Stimulated activated CD4-positive, alpha-beta T cell treated with anti-CD3 and anti-CD28 coated beads, TNF-alpha, amount 100 ng/mL, for 24 hours (primary cell): ENCODE results near the gene NR1D1.

Experiments
- DNase-seq, 3 experiments: peaks; one replicate each; pipeline ENCODE4 v3.0.0-alpha.2; 2020; ENCODE audit warnings: low read depth in 3 of 3

NR1D1 gene

DNA sequence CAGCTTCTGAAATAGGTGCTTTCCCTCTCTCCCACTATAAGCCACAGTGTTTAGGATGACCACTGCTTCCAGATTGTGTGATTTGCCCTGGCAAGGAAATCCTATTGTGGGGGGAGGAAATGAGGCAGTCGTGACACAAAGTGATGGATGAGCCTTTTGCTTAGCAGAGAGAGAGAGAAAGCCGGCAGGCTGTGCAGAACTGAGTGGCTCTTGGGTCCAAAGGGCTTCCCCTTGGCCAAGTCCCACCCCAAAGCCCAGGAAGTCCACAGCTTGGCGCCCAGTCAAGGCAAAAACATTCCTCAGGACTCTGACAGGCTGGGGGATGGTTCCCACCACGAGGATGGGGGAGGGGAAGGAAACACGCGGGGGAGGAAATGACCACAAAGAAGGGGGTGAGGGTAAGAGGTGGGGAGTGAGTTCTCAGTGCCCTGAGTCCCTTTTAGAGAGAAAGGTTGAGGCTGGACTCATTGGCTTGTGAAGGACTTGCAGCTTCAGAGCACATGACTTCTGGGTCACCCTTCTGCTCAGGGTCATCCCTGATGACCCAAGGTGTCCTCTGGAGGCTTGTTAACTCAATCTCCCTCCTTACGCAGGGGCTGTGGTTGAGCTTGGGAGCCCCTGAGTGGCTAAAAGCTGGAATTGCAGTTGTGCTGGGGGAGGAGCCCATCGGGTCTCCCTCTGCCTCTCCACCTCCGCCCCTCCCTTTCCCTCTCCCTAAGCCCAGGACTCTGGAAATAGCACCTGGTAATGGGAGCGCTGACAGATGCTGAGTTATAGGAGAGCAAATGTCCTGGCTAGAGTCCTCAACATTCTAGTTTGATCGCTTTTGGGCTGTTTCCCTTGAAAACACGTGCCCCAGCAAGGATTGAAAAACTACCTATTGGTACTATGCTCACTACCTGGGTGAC lies 11.1 kb upstream of the NR1D1 start:
- peak in 2 of 3 experiments; percentile 50 to 68 for DNase-seq

DNA sequence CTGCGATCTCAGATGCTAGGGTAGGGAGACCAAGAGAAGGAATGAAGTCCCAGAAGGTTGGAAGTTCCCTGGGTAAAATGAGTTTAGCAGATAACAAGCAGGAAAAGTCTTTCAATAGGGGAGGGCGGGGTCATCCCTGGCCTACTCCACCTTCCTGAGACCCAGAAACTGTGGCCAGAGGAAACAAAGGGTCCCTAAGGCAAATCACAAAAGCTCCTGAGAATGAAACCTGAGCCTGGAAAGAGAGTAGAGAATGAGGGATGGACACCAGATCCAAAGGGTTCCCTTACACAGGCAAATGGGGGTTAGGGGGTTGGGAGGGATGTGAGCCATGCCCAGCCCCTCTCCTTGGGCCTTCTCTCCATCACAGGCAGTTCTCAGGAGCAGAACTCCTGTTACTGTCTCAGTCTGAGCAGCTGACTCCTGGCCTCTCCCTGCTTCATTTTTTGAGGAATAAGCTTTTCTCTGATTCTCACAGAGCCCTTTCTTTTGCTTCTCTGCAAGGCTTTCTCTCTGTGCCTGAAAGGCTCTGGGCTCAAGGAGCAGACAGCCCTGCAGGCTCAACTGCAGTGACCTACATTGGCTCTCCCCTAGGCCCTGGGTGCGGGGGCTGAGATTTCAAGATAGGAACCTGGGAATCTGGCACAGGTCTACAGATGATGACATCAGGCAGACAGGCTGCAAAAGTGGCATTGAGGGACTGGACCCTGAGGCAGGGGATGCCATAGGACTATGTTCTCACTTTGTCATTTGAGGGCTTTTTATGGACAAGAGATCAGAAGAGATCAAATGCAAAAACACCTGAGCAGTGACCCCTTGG lies 9.8 kb upstream of the NR1D1 start:
- no peak for DNase-seq

DNA sequence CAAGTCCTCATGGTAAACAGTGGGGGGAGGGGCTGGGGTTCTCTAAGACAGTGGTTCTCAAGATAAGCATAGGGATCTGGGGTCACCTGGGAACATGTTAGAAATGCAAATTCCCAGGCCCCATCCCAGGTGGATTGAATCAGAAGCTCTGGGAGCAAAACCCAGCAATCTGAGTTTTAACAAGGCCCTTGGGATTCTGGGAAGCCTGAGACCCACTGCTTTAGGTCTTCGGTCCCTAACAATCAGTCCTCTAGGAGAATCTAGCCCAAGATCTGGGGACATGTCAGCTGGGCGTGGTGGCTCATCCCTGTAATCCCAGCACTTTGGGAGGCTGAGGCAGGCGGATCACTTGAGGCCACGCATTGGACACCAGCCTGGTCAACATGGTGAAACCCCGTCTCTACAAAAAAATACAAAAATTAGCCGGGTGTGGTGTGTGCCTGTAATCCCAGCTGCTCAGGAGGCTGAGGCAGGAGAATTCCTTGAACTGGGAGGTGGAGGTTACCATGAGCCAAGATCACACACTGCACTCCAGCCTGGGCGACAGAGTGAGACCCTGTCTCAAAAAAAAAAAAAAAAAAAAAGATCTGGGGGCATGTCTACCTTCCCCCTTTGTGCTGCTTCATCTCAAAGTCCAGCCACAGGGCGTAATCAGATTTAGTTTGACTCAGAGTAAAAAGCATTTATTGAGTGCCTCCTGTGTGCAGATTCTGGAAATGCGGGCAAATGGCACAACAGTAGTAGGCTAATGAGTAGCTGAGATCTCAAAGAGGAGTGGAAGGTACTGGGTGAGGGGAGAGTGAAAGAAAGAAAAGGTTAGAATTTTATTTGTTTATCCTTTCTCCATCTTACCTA lies 8.8 kb upstream of the NR1D1 start:
- no peak for DNase-seq

- no peak for DNase-seq
Observed at GRCh38 chr17:40107522-40108174, 7.3 kb upstream of the NR1D1 start.

DNA sequence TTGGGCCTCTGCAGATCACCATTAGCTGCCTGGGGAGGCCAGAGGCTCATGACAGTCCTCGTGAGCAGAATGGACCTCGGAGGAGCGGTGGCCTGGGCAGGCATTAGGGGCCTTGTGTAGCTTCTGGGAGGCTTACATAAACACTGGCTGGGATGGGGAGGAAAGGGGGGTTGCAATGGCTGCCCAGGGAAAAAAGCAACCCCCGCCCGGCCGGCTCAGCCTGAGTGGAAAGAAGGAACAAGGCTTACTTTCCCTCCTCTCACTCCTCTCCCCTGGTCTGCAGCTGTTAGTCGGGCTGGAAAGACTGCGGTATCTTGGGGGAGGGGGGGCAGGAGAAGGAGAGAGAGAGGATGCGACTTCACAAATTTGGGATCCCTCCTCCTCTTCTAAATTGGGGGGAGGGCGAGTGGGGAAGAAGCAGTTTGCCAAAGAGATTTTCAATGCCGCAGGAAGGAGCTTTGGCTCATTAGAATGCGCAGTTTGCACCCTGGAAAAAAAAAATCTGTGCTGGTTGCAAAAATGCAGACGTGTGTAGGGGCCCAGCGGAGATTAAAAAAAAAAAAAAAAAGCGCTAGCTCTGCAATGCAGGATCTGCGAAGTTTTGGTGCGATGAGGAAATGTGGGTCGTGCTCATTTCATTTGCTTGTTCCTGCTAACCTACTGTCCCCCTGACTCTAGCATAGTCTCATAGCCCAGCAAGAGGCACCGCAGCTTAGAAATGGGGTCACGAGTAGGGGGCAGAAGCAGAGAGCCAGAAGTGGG lies 6.6 kb upstream of the NR1D1 start:
- no peak for DNase-seq

GRCh38 chr17:40105861-40106759 lies 5.7 kb upstream of the NR1D1 start:
- DNase-seq: no peak

- DNase-seq: no peak
Observed at GRCh38 chr17:40104594-40105486, 4.5 kb upstream of the NR1D1 start.

GRCh38 chr17:40103688-40104087 lies 3.3 kb upstream of the NR1D1 start:
- DNase-seq: no peak

DNA sequence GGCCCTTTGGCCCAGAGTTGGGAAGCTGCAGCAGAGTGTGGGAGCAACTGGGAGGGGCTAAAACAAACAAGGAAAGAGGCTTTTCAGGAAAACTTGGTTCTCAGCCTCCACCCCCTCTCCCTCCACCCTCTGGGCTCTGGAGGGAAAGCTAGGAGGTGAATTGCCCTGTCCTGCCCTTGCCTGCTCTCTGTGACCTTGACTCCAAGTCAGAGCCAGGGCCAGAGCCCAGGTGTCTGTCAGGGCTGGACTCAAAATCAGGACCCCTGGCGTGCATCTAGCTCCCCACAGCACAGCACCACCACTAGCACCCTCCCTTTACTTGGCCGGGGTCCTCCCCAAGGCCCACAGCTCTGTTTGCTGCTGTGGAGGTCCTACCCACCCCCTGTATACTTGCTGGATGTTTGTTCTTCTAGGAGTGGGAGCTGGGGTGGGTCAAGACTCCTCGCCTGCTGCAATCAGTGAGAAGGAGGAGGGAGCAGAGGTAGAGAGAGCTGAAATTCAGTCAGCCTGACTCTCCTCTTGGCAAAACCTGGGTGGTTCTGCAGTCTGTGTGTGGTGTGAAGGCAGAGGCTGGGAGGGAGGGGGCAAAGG lies 2.8 kb upstream of the NR1D1 start:
- DNase-seq: no peak

GRCh38 chr17:40101367-40102210 lies 1.2 kb upstream of the NR1D1 start:
- no peak for DNase-seq

- peak; percentile 81 to 93 (median 88) for DNase-seq
Observed at GRCh38 chr17:40100669-40101366, 429 bp upstream of the NR1D1 start.

DNA sequence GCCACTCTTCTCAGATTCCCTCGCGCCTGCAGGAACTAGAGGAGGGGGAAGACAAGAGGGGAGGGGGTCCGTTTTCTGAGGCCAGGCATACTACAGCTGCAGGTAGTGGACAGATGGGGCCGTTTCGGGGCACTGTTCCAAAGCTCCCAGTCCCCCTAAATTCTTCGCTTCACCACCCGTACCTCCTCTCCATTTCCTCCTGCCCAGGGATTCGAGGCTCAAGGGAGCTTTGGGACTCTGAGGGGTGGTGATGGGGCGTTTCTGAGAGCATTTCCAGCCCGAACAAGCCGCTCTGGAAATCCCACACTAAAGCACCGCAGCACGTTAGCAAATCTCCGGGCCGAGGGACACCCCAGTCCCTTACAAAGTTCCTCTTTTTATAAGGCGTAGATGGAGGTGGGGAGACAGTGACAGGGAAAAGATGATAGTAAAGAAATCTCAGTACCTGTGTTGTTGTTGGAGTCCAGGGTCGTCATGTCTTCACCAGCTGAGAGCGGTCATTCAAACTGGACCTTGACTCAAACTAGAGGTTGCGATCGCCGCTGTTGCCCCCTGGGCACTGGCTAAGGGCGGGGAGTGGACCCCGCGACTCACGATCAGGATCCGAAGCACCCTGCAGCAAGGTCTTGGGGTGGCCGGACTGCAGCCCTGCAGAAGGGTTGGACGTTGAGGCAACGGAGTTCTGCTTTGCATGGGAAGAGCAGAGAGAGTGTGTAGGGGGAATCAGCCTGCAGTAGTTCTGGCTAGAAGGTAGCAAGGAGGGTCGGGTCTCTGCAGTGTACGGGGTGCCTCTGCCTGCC lies 570 bp downstream of the NR1D1 start:
- DNase-seq: no peak

GRCh38 chr17:40098846-40099618 lies 1.4 kb downstream of the NR1D1 start:
- DNase-seq: peak; percentile 96 to 99 (median 99)

- DNase-seq: peak in 1 of 3 experiments; percentile 19
Observed at GRCh38 chr17:40097931-40098845, 2.2 kb downstream of the NR1D1 start.
